CMK (cell line): ENCODE results near the gene ZDHHC11.
"Not testable (repeated sequence)": the region's sequence is repeated elsewhere in the genome, so short reads cannot be mapped to it uniquely, and the experiment has no call there.

Source experiments
- DNase-seq: peaks from one replicate; pipeline ENCODE4 v3.0.0-alpha.2; 2010; ENCODE audit warnings: low read depth

Gene ZDHHC11

DNA sequence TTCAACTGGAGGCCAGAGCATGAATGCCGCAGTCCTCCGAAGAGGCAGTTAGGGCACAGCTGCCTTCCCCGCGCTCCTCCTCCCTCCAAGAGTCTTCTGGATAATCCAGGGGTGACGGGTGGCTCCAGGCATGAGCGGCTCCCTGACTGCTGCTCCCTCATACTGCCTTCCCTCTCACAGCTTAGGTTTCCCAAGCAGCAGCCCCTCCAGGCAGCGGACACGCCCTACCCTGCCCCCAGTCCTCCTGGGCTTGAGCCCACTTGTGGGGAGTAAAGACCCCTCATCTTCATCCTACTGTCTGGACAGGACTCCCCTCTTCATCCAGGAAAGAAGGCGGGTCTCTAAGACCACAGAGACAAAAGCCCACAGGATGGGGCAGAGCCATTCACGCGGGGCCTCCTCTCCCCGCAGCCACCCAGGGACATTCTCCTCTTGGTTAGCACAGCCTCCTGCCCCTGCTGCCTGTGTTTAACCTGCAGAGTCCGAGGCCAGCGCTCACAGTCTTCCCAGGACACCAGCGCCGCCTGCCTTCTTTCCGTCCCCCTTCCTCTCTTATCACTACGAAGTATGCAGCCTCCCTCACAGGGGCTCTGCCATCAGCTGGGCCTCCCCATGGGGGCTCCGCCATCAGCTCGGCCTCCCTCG lies 5.6 kb downstream of the ZDHHC11 start:
- DNase-seq = not testable (repeated sequence)

DNA sequence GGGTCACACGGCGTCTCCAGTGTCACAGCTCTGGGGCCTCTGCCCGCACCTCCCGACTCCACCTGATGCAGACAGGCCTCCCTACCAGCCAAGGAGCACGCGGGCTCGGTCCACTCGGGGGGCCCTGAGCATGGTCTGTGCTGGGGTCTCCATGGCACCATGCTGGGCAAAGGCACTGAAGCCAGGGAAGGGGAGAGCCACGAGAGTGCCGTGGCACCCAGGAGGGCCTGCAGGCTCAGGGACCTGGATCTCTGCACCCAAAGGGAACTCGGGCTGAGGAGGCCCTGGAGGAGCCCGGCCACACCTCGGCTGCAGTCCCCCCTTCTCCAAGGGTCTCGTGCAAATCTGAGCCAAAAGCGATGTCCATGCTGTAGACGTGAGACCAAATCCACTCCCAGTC lies 6.4 kb downstream of the ZDHHC11 start:
- DNase-seq = not testable (repeated sequence)

DNA sequence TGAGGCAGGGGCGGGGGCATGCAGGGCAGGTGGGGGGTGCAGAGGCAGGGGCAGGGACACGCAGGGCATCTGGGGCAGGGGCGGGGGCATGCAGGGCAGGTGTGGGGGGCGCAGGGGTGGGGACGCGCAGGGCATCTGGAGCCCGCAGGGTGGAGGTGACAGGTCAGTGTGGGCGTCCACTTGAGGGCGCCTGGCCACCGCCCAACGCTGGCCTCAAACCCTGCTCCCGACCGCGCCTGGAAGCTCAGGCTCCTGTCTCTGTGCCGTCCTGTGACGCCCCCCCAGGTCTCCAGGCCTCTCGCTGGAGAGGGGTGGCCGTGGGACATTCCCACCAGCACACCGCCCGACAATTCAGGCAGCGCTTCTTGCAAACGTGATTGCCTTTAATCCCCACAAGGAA lies 6.9 kb downstream of the ZDHHC11 start:
- not testable (repeated sequence) for DNase-seq

- not testable (repeated sequence) for DNase-seq
Observed at GRCh38 chr5:843371-843770, 7.4 kb downstream of the ZDHHC11 start.

GRCh38 chr5:842402-843221 lies 8.2 kb downstream of the ZDHHC11 start:
- DNase-seq = not testable (repeated sequence)

DNA sequence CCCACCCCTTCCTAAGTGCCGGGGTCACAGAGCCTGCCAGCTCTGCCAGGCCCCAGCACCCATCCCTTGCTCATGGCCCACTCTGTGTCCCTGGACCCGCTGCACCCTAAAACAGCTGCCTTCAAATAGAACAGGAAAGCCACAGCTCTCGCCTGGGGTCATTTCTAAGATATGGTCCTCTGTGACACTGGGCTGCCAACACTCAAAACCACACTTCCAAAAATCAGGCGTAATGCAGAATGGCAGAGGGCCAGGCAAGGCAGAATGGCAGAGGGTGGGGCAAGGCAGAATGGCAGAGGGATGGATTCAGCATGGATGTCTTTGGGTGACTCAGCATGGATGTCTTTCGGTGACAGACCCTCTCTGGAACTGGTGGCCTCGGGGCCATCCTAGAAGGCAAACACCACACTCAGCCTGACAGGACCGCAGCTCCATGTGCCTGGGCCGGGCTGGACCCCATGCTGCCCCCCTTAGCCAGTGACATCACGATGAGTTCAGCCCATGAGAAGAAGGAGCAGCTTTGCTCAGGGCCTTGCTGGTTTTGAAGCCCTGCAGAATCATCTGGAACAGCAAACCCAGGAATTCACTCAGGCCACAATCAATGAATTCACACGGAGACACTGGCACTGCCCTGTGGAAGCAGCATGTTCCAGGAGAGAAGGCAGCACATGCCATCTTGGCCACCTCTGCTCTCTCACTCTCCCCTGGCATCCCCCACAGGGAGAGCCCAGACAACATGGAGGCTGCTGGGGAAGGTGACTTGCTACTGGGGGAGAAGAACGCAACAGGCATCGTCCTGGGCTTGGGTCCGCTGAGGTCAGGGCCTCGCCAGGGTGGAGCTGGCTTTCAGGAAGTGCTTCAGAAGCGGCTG lies 9.0 kb downstream of the ZDHHC11 start:
- not testable (repeated sequence) for DNase-seq

GRCh38 chr5:840974-841435 lies 9.8 kb downstream of the ZDHHC11 start:
- DNase-seq = not testable (repeated sequence)

DNA sequence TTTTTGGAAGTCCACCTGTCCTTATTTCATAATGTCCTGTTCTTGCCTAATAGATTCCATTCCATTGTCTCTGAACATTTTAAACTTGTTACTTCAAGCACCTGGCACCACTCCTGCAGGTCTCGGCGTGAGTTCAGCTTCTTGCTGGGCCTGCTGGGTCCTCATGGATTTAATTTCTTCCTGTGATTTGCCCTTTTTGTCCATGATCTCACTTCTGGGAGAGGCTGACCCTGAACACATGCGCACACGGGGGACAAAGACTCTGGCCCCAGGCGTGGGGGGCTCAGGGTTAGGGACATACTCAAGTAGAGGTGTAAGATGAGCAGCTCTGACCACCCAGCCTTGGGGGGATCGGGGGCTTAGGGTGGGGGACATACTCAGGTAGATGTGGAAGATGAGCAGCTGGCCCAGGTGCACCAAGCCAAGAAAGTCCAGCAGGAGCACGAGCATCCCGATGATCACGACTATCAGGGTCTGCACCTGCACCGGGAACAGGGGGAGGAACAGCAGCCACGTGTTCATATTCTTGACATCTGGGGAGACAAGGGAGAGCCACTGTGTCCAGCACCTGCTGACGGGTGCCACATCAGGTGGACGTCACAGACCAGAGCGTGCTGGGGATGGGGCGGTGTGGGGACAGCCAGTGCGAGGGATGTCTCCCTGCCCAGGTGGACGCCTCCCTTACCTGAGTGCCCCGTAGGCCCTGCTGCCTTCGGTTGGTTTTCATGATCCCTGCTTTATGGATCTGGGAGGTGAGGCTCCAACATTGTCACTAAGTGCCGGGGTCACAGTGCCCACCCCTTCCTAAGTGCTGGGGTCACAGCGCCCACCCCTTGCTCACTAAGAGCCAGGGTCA lies 10.4 kb downstream of the ZDHHC11 start:
- DNase-seq = not testable (repeated sequence)

DNA sequence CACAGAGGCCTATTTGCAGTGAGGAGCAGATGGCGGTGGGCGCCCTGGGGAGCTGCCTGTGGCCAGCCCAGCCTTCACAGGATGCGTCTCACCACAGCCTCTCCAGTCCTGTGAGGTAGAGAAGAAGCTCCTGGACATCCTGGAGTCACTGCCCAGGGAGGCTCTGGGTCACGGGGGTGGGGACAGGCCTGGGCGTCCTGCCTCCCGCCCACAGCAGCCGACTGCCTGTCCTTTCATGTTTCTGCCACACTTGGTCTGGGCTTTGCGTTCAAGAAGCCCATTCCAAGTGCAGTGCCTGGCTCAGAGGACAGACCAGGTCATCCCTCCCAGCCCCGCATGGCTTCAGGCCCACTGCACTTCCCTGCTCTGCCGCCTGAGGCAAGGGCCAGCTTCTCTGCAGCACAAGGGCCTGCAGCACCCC lies 12.3 kb downstream of the ZDHHC11 start:
- DNase-seq = not testable (repeated sequence)

GRCh38 chr5:837621-838121 lies 13.1 kb downstream of the ZDHHC11 start:
- DNase-seq = not testable (repeated sequence)

GRCh38 chr5:835933-836612 lies 14.7 kb downstream of the ZDHHC11 start:
- peak; percentile 62 for DNase-seq

DNA sequence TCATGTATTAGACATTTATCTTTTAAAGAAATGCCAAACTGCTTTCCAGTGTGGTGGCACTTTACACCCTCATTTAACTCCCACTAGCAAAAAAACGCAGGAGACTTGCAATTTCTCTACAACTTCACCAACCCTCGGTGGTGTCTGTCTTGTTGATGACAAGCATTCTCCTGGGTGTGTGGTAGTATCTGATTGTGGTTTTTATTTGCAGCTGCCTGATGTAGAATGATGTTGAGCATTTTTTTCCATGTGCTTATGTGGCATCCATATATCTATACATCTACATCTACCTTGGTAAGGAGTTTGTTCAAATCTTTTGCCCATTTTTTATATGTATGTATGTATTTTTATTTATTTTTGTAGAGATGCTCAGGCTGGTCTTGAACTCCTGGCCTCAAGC lies 16.8 kb downstream of the ZDHHC11 start:
- not testable (repeated sequence) for DNase-seq

DNA sequence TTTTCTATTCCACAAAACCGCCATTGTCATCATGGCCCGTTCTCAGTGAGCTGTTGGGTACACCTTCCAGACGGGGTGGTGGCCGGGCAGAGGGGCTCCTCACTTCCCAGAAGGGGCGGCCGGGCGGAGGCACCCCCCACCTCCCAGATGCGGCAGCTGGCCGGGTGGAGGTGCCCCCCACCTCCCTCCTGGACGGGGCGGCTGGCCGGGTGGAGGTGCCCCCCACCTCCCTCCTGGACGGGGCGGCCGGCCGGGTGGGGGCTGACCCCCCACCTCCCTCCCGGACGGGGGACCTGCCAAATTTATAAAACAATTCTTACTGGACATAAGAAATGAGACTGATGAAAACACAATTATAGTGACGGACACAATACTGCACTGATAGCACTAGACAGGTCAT lies 22.6 kb downstream of the ZDHHC11 start:
- not testable (repeated sequence) for DNase-seq

DNA sequence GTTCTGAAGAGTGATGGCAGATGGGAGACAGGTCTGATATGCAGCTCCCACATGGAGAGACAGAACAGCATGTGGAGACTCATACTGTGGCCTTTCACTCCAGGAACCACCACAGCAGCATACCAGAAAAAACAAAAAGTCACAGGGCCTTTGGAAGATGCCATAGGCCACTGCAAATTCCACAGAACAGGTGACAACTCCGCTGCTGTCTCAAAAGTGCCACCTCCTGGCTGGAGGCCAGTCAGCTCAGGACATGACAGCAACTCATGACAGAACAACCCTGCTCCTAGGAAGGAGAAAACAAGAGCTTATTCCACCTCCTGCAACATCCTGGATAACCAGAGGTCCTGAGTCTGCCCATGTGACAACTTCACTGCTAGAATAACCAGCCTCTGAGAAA lies 25.2 kb downstream of the ZDHHC11 start:
- not testable (repeated sequence) for DNase-seq

- DNase-seq = no peak
Observed at GRCh38 chr5:821504-821903, 29.3 kb downstream of the ZDHHC11 start.

DNA sequence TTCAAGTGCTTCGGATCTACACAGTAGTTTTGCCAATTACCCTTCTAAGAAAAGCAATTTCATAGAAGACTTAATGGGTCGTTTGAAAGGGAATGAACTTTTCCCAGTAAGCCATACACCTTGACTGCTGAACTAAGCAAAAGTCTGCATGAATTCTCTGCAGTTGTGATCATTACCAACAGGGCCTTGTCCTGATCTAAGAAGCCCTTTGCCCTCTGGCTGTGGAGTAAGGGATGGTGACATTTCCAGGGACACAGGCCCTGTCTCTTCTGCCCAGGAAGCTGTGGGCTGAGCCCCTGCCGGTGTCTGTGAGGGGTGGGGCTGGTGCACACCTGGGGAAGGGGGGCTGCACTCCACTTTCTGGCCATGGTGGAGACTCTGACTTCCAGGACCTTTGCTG lies 30.5 kb downstream of the ZDHHC11 start:
- DNase-seq = no peak

GRCh38 chr5:819078-819477 lies 31.7 kb downstream of the ZDHHC11 start:
- no peak for DNase-seq

- DNase-seq = no peak
Observed at GRCh38 chr5:816176-816575, 34.6 kb downstream of the ZDHHC11 start.

GRCh38 chr5:815449-815848 lies 35.3 kb downstream of the ZDHHC11 start:
- DNase-seq = no peak

DNA sequence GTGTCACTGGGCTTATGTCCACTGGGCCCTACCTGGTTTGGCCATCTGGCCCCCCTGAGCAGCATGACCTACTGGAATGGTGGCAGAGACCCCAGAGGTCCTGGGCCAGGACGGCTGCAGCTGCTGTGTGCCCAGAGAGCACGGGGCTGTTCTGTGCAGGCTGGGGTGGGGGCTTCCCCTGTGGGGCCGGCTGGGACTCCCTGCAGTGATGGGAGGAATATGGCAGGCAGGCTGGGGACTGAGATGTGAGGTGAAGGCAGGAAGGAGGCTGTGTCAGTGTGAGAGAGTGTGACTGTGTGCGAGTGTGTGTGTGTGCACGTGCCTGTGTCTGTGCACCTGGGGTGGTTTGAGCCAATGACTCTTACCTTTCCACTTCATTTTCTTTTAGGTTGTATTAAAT lies 37.2 kb downstream of the ZDHHC11 start:
- not testable (repeated sequence) for DNase-seq

- DNase-seq = not testable (repeated sequence)
Observed at GRCh38 chr5:811384-811783, 39.4 kb downstream of the ZDHHC11 start.
